Left ventricle myocardium inferior (tissue), 1 donor: ENCODE measurements around the gene ENDOG. TPM values are rescaled to one million over a fixed set of nuclear protein-coding genes. Genes with fewer than 3 reads are reported as not detected.
A peak's percentile ranks its signal among the peaks of the same experiment; 100 is the strongest.
"Not testable (repeated sequence)": the region's sequence is repeated elsewhere in the genome, so short reads cannot be mapped to it uniquely, and the experiment has no call there.

Source experiments
- DNase-seq: peaks from one replicate; pipeline ENCODE4 v3.0.0-alpha.2; 2020
- H3K27ac ChIP-seq: fragments of 200-600 bp; replicated peaks from 2 replicates; pipeline ENCODE4 v1.8.0; 2021
- H3K27me3 ChIP-seq: fragments of 200-600 bp; 2 replicates; pipeline ENCODE4 v1.8.0; 2021; ENCODE audit warnings: low read depth
- H3K36me3 ChIP-seq: fragments of 200-600 bp; 2 replicates; pipeline ENCODE4 v1.8.0; 2021
- H3K4me1 ChIP-seq: fragments of 200-600 bp; 2 replicates; pipeline ENCODE4 v1.8.0; 2021
- H3K4me3 ChIP-seq: fragments of 200-600 bp; 2 replicates; pipeline ENCODE4 v1.8.0; 2021; ENCODE audit warnings: mild to moderate bottlenecking, moderate library complexity
- H3K9me3 ChIP-seq: fragments of 200-600 bp; replicated peaks from 2 replicates; pipeline ENCODE4 v1.8.0; 2021
- intact Hi-C: fragments of 100-400 bp; cut with micrococcal nuclease; formaldehyde crosslinking; loops from one replicate; pipeline ENCODE4 v1.11.0; 2022
- total RNA-seq: library from RNA; stranded (reverse); fragmentation: NEBNext Ultra II Directional; extraction: Animal tissue kit (Norgen Biotek cat#: 25700); gene quantifications from one replicate; pipeline ENCODE4 v1.2.1, GENCODE V29; 2021
- TF ChIP-seq, protein P1 (sequence below): fragments of 200-600 bp; IDR thresholded peaks from 2 replicates; pipeline ENCODE4 v1.8.0; 2021; ENCODE audit warnings: antibody characterized with exemption, mild to moderate bottlenecking, borderline replicate concordance
- donor health status: DM: no; HTN: yes; CAD: no; lungs with severe emphysema.

Gene ENDOG
- total RNA-seq, 1 donor from 2014 or later: 75.3 TPM

DNA sequence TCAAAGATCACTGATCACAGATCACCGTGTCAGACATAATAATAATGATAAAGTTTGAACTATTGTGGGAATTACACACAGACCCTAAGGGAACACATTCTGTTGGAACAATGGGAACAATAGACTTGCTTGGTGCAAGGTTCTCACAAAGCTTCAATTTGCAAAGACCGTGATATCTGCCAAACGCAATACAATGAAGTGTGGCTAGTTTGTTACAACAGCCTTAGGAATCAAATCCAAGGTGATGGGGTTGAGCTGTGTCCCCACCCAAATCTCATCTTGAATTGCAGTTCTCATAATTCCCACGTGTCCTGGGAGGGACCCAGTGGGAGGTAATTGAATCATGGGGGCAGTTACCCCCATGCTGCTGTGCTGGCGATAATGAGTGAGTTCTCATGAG, 42.6 kb downstream of the ENDOG start:
- DNase-seq: no peak
- Histone ChIP-seq H3K36me3 (no peaks in the 10 kb centered on the region), H3K4me3 (no peak overlapping the region), H3K27me3 (no peaks in the 10 kb centered on the region), H3K9me3 (no peaks in the 10 kb centered on the region), H3K27ac (no peak overlapping the region), H3K4me1 (peaks cover 23% of the 10 kb centered on the region)
- TF ChIP-seq, protein P1, sequence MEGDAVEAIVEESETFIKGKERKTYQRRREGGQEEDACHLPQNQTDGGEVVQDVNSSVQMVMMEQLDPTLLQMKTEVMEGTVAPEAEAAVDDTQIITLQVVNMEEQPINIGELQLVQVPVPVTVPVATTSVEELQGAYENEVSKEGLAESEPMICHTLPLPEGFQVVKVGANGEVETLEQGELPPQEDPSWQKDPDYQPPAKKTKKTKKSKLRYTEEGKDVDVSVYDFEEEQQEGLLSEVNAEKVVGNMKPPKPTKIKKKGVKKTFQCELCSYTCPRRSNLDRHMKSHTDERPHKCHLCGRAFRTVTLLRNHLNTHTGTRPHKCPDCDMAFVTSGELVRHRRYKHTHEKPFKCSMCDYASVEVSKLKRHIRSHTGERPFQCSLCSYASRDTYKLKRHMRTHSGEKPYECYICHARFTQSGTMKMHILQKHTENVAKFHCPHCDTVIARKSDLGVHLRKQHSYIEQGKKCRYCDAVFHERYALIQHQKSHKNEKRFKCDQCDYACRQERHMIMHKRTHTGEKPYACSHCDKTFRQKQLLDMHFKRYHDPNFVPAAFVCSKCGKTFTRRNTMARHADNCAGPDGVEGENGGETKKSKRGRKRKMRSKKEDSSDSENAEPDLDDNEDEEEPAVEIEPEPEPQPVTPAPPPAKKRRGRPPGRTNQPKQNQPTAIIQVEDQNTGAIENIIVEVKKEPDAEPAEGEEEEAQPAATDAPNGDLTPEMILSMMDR: no peak
- intact Hi-C loops: loop anchor here (5.0 kb wide), 1 partner anchor 66 kb away; no protein-coding TSS in a partner anchor

GRCh38 chr9:128861501-128861900, 43.2 kb downstream of the ENDOG start:
- H3K4me1 ChIP-seq: peaks cover 23% of the 10 kb centered on the region
- intact Hi-C loops: loop anchor here (5.0 kb wide), 1 partner anchor 66 kb away; no protein-coding TSS in a partner anchor
- no peaks in the 10 kb centered on the region for H3K27me3 ChIP-seq
- DNase-seq: no peak
- no peak overlapping the region for H3K4me3 ChIP-seq
- H3K36me3 ChIP-seq: no peaks in the 10 kb centered on the region
- no peaks in the 10 kb centered on the region for H3K9me3 ChIP-seq
- peak overlapping the region; percentile 46 for H3K27ac ChIP-seq
- TF ChIP-seq, protein P1: no peak

GRCh38 chr9:128862401-128862851, 44.1 kb downstream of the ENDOG start:
- H3K36me3 ChIP-seq: no peaks in the 10 kb centered on the region
- no peaks in the 10 kb centered on the region for H3K9me3 ChIP-seq
- TF ChIP-seq, protein P1: no peak
- H3K4me3 ChIP-seq: no peak overlapping the region
- no peaks in the 10 kb centered on the region for H3K27me3 ChIP-seq
- peaks cover 23% of the 10 kb centered on the region for H3K4me1 ChIP-seq
- DNase-seq: peak; percentile 28
- intact Hi-C loops: loop anchor here (5.0 kb wide), 1 partner anchor 65 kb away; no protein-coding TSS in a partner anchor
- peak overlapping the region; percentile 46 for H3K27ac ChIP-seq

DNA sequence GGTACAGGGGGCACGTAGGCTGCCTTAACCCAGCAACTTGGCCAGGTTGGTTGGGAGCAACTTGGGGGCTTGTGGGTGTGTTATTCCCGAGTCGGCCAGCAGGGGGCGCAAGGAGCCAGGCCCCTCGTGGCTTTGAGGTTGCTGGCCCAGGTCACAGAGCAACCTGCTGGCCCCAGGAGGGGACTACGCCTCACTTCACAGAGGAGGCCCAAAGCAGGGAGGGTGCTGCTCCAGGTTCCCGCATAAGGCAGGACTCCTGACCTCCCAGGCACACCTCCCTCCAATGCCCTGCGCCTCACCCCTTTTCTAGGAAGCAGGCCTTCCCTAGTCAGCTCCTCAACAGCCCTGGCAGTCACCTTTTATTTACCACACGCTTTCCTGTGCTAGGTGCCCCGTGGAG, 45.3 kb downstream of the ENDOG start:
- no peak overlapping the region for H3K4me3 ChIP-seq
- H3K9me3 ChIP-seq: no peaks in the 10 kb centered on the region
- TF ChIP-seq, protein P1: peak; percentile 96
- H3K27me3 ChIP-seq: no peaks in the 10 kb centered on the region
- peaks cover 23% of the 10 kb centered on the region for H3K4me1 ChIP-seq
- peak; percentile 77 for DNase-seq
- H3K27ac ChIP-seq: peak overlapping the region; percentile 1
- intact Hi-C loops: loop anchor here (5.0 kb wide), 1 partner anchor 64 kb away; no protein-coding TSS in a partner anchor
- no peaks in the 10 kb centered on the region for H3K36me3 ChIP-seq

GRCh38 chr9:128870128-128870940, 52.0 kb downstream of the ENDOG start:
- Histone ChIP-seq H3K36me3 (no peaks in the 10 kb centered on the region), H3K9me3 (no peaks in the 10 kb centered on the region), H3K4me1 (peaks cover 7% of the 10 kb centered on the region), H3K27me3 (no peaks in the 10 kb centered on the region), H3K27ac (no peak overlapping the region), H3K4me3 (no peak overlapping the region)
- TF ChIP-seq, protein P1: no peak
- intact Hi-C loops: no loop called here
- DNase-seq: no peak

DNA sequence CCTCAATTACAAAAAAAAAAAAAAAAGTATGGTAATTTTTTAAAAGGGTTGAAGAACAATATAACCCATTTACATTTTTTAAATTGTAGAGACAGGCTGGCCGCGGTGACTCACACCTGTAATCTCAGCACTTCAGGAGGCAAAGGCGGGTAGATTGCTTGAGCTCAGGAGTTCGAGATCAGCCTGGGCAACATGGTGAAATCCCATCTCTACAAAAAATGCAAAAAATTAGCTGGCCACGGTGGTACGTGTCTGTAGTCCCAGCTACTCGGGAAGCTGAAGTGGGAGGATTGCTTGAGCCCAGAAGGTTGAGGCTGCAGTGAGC, 52.6 kb downstream of the ENDOG start:
- H3K4me3 ChIP-seq, H3K27me3 ChIP-seq, H3K9me3 ChIP-seq, H3K36me3 ChIP-seq, DNase-seq, H3K27ac ChIP-seq, intact Hi-C loops: not testable (repeated sequence)
- H3K4me1 ChIP-seq: peaks cover 13% of the 10 kb centered on the region
